Smooth muscle cell (in vitro differentiated cells): ENCODE measurements around the gene IL1RAPL1. TPM values are rescaled to one million over a fixed set of nuclear protein-coding genes. Genes with fewer than 3 reads are reported as not detected.

ENCODE experiments used
- DNase-seq: peaks from one replicate; lab custom pipeline; 2025; ENCODE audit not compliant: unreplicated experiment; lab: John Stamatoyannopoulos, UW
- H2AFZ ChIP-seq: fragments of 200-600 bp; sonication (generic); 2 replicates; pipeline ENCODE4 v1.6.0; 2016; ENCODE audit warnings: antibody characterized with exemption, low read depth, mild to moderate bottlenecking
- H3F3A ChIP-seq: fragments of 200-600 bp; sonication (generic); 2 replicates; pipeline ENCODE4 v1.6.0; 2017; ENCODE audit warnings: antibody characterized with exemption, low read depth
- H3K27ac ChIP-seq: fragments of 200-600 bp; sonication (generic); 2 replicates; pipeline ENCODE4 v1.5.1; 2016; ENCODE audit warnings: low read depth, mild to moderate bottlenecking
- H3K27me3 ChIP-seq: fragments of 200-600 bp; sonication (generic); 2 replicates; pipeline ENCODE4 v1.6.1; 2016; ENCODE audit warnings: low read depth, mild to moderate bottlenecking
- H3K36me3 ChIP-seq: fragments of 200-600 bp; sonication (generic); 2 replicates; pipeline ENCODE4 v1.5.1; 2016; ENCODE audit warnings: low read depth
- H3K4me1 ChIP-seq: fragments of 200-600 bp; sonication (generic); 2 replicates; pipeline ENCODE4 v1.5.1; 2016; ENCODE audit warnings: low read depth
- H3K4me2 ChIP-seq: fragments of 200-600 bp; sonication (generic); 2 replicates; pipeline ENCODE4 v1.6.0; 2016; ENCODE audit warnings: mild to moderate bottlenecking
- H3K4me3 ChIP-seq: fragments of 200-600 bp; sonication (generic); 2 replicates; pipeline ENCODE4 v1.5.1; 2016; ENCODE audit warnings: mild to moderate bottlenecking
- H3K79me2 ChIP-seq: fragments of 200-600 bp; sonication (generic); 2 replicates; pipeline ENCODE4 v1.6.0; 2016; ENCODE audit warnings: low read depth, mild to moderate bottlenecking
- H3K9ac ChIP-seq: fragments of 200-600 bp; sonication (generic); 2 replicates; pipeline ENCODE4 v1.6.0; 2016; ENCODE audit warnings: low read depth
- H3K9me3 ChIP-seq: fragments of 200-600 bp; sonication (generic); replicated peaks from 2 replicates; pipeline ENCODE4 v1.5.1; 2016; ENCODE audit warnings: low read depth
- H4K20me1 ChIP-seq: fragments of 200-600 bp; sonication (generic); 2 replicates; pipeline ENCODE4 v1.6.0; 2016; ENCODE audit warnings: low read depth
- WGBS: methylation state at CpG from one replicate; pipeline ENCODE4 v1.1.7; 2016; ENCODE audit warnings: low lambda C conversion rate; 5-methylcytosine and 5-hydroxymethylcytosine counted together
- polyA plus RNA-seq: library from polyadenylated mRNA; unstranded; fragments of >200 nt; fragmentation: Nextera tagmentation; extraction: Ambion mirVana; gene quantifications from 2 replicates; pipeline ENCODE4 v1.2.1, GENCODE V29; 2016
- total RNA-seq: library from RNA; depleted of rRNA; stranded (reverse); fragments of >200 nt; gene quantifications from 2 replicates; pipeline ENCODE4 v1.2.3, GENCODE V29; 2014
- TF ChIP-seq, protein P1 (sequence below): fragments of 200-600 bp; sonication (generic); IDR thresholded peaks from 2 replicates; pipeline ENCODE4 v1.5.1; 2017; ENCODE audit warnings: borderline replicate concordance, mild to moderate bottlenecking, antibody characterized with exemption; ENCODE audit not compliant: insufficient read depth, poor library complexity, severe bottlenecking

IL1RAPL1 gene
- total and polyA plus RNA-seq, 2 experiments from 2014 or later, result 0.04 TPM; not detected in 1

- Histone ChIP-seq H3K4me3 (peak overlapping the region; percentile 25), H3K4me2 (no peak overlapping the region), H3K27me3 (no peaks in the 10 kb centered on the region), H3K9me3 (no peaks in the 10 kb centered on the region), H3K27ac (no peak overlapping the region), H3F3A (no peaks in the 10 kb centered on the region), H3K4me1 (peaks cover 5% of the 10 kb centered on the region), H3K36me3 (no peaks in the 10 kb centered on the region), H3K79me2 (no peaks in the 10 kb centered on the region), H3K9ac (no peak overlapping the region), H4K20me1 (no peaks in the 10 kb centered on the region), H2AFZ (no peak overlapping the region)
- DNase-seq, result no peak
- 73% methylated on average over 5 of the region's 5 CpGs for WGBS
- TF ChIP-seq, protein P1, sequence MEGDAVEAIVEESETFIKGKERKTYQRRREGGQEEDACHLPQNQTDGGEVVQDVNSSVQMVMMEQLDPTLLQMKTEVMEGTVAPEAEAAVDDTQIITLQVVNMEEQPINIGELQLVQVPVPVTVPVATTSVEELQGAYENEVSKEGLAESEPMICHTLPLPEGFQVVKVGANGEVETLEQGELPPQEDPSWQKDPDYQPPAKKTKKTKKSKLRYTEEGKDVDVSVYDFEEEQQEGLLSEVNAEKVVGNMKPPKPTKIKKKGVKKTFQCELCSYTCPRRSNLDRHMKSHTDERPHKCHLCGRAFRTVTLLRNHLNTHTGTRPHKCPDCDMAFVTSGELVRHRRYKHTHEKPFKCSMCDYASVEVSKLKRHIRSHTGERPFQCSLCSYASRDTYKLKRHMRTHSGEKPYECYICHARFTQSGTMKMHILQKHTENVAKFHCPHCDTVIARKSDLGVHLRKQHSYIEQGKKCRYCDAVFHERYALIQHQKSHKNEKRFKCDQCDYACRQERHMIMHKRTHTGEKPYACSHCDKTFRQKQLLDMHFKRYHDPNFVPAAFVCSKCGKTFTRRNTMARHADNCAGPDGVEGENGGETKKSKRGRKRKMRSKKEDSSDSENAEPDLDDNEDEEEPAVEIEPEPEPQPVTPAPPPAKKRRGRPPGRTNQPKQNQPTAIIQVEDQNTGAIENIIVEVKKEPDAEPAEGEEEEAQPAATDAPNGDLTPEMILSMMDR, result no peak
Observed at GRCh38 chrX:28589046-28589445, 1.8 kb downstream of the IL1RAPL1 start.

DNA sequence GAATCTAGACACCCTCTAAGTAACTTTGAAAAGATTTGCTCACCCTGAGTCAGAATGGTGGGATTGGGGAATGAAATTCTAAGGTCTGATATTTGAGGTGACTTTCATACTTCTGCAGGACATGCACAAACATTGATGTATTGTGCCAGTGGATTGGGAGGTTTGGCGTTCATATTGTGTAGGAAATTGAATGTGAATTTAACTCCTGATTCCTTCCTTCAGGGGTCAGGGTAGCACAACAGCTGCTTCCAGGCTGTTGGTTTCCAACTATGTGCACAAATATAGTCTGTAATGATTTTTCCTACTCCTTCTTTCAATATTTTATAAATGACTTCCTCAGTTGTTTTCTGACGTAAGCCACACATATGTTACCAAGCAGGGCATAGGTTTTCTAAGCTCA is 3.1 kb downstream of the IL1RAPL1 start:
- no peak for DNase-seq
- 81% methylated on average over 2 of the region's 2 CpGs for whole genome bisulfite sequencing
- no peaks in the 10 kb centered on the region for H3K27me3 ChIP-seq
- TF ChIP-seq, protein P1, result no peak
- no peaks in the 10 kb centered on the region for H3K9me3 ChIP-seq
- no peak overlapping the region for H2AFZ ChIP-seq
- peak overlapping the region; percentile 25 for H3K4me3 ChIP-seq
- no peak overlapping the region for H3K4me2 ChIP-seq
- H3K79me2 ChIP-seq, result no peaks in the 10 kb centered on the region
- no peaks in the 10 kb centered on the region for H3K36me3 ChIP-seq
- H3K27ac ChIP-seq, result no peak overlapping the region
- H4K20me1 ChIP-seq, result no peaks in the 10 kb centered on the region
- no peak overlapping the region for H3K9ac ChIP-seq
- H3K4me1 ChIP-seq, result peaks cover 5% of the 10 kb centered on the region
- H3F3A ChIP-seq, result no peaks in the 10 kb centered on the region

DNA sequence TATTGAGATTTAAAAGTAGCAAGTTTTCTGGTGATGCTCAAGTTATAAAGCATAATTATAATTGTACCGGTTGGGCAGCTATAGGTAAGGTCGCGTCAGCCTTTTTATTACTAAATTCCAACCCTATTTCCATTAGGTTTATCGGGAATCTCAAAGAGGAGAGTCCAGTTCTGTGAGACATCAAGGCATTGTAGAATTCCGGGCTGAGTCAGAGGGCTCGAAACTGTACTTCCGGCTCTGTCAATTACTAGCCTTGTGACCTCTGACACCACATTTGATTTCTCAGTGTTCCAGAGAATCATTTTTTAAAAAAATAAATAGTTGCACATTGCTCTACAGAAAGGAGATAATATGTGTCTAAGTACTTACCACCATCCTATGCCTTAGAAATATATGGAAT is 4.3 kb downstream of the IL1RAPL1 start:
- 77% methylated on average over 7 of the region's 7 CpGs for WGBS
- H3K4me2 ChIP-seq, result no peak overlapping the region
- TF ChIP-seq, protein P1, result no peak
- no peak overlapping the region for H3K4me3 ChIP-seq
- no peaks in the 10 kb centered on the region for H3K27me3 ChIP-seq
- H3K36me3 ChIP-seq, result no peaks in the 10 kb centered on the region
- no peaks in the 10 kb centered on the region for H4K20me1 ChIP-seq
- H3K27ac ChIP-seq, result no peak overlapping the region
- H3F3A ChIP-seq, result no peaks in the 10 kb centered on the region
- no peak for DNase-seq
- H3K9ac ChIP-seq, result no peak overlapping the region
- H3K79me2 ChIP-seq, result no peaks in the 10 kb centered on the region
- no peaks in the 10 kb centered on the region for H3K9me3 ChIP-seq
- H3K4me1 ChIP-seq, result peaks cover 5% of the 10 kb centered on the region
- no peak overlapping the region for H2AFZ ChIP-seq

GRCh38 chrX:28595346-28595745 is 8.1 kb downstream of the IL1RAPL1 start:
- Histone ChIP-seq H3K9me3 (no peaks in the 10 kb centered on the region), H3K4me1 (peaks cover 5% of the 10 kb centered on the region), H3K27ac (no peak overlapping the region), H3F3A (no peaks in the 10 kb centered on the region), H4K20me1 (no peaks in the 10 kb centered on the region), H2AFZ (no peak overlapping the region), H3K4me3 (no peak overlapping the region), H3K36me3 (no peaks in the 10 kb centered on the region), H3K4me2 (no peak overlapping the region), H3K9ac (no peak overlapping the region), H3K79me2 (no peaks in the 10 kb centered on the region), H3K27me3 (no peaks in the 10 kb centered on the region)
- WGBS, result 61% methylated on average over 3 of the region's 3 CpGs
- TF ChIP-seq, protein P1, result no peak
- no peak for DNase-seq
